Measurements from ENCODE around the gene HS3ST3B1. TPM values are rescaled to one million over a fixed set of nuclear protein-coding genes. Genes with fewer than 3 reads are reported as not detected.

HS3ST3B1 gene
- total RNA-seq, 1 experiment from 2014 or later = not detected

Other genes with a start within 250 kb of the HS3ST3B1 start
- 24.2 and 34.5 TPM in 2 replicates for gene COX10, start 231.6 kb upstream of the HS3ST3B1 start, total RNA-seq (2014; rRNA removed; shearing (Covaris generic); ENCODE audit: low replicate concordance)
- not detected in 2 replicates for gene CDRT15, start 64.2 kb upstream of the HS3ST3B1 start, total RNA-seq (2014; rRNA removed; shearing (Covaris generic); ENCODE audit: low replicate concordance)